GM19395 (cell line): ENCODE measurements around the gene TMEM89.

ENCODE experiments used
- ATAC-seq: cut with Tn5 transposase; IDR thresholded peaks from one replicate; pipeline ENCODE4 v1.9.1; 2021; ENCODE audit warnings: mild to moderate bottlenecking, moderate library complexity; ENCODE audit not compliant: unreplicated experiment

TMEM89 gene

GRCh38 chr3:48617559-48617958 is 4.0 kb downstream of the TMEM89 start:
- no peak for ATAC-seq

GRCh38 chr3:48614044-48614443 is 7.5 kb downstream of the TMEM89 start:
- no peak for ATAC-seq

GRCh38 chr3:48612309-48612708 is 9.3 kb downstream of the TMEM89 start:
- no peak for ATAC-seq

GRCh38 chr3:48609088-48610005 is 12.2 kb downstream of the TMEM89 start, which contains the start of gene UQCRC1:
Gene UQCRC1 (minus strand): TSS chr3:48609646. CDS start chr3:48609620, 26 bp downstream.
- ATAC-seq: peak; percentile 97

GRCh38 chr3:48607519-48607918 is 14.1 kb downstream of the TMEM89 start:
- no peak for ATAC-seq

- no peak for ATAC-seq
Measured at GRCh38 chr3:48601622-48601994, 20.0 kb downstream of the TMEM89 start.

- ATAC-seq: no peak
Measured at GRCh38 chr3:48600711-48601621, 20.6 kb downstream of the TMEM89 start.

GRCh38 chr3:48599509-48600285 is 21.9 kb downstream of the TMEM89 start:
- no peak for ATAC-seq

- no peak for ATAC-seq
Measured at GRCh38 chr3:48599077-48599501, 22.5 kb downstream of the TMEM89 start.

GRCh38 chr3:48598323-48599076 is 23.1 kb downstream of the TMEM89 start:
- no peak for ATAC-seq

- no peak for ATAC-seq
Measured at GRCh38 chr3:48597408-48597800, 24.2 kb downstream of the TMEM89 start.

- ATAC-seq: no peak
Measured at GRCh38 chr3:48596676-48597407, 24.7 kb downstream of the TMEM89 start.

GRCh38 chr3:48596157-48596556 is 25.4 kb downstream of the TMEM89 start:
- ATAC-seq: no peak

- no peak for ATAC-seq
Measured at GRCh38 chr3:48595526-48596121, 25.9 kb downstream of the TMEM89 start.

GRCh38 chr3:48595075-48595525 is 26.5 kb downstream of the TMEM89 start, which contains the start of gene COL7A1:
Gene COL7A1 (minus strand): TSS chr3:48595329. CDS start chr3:48595159, 170 bp downstream.
- no peak for ATAC-seq

- ATAC-seq: no peak
Measured at GRCh38 chr3:48594417-48595049, 27.0 kb downstream of the TMEM89 start.

GRCh38 chr3:48593337-48593736 is 28.2 kb downstream of the TMEM89 start:
- no peak for ATAC-seq

GRCh38 chr3:48592519-48593087 is 29.0 kb downstream of the TMEM89 start:
- no peak for ATAC-seq
